ENCODE data around the gene TBX4.

DNA sequence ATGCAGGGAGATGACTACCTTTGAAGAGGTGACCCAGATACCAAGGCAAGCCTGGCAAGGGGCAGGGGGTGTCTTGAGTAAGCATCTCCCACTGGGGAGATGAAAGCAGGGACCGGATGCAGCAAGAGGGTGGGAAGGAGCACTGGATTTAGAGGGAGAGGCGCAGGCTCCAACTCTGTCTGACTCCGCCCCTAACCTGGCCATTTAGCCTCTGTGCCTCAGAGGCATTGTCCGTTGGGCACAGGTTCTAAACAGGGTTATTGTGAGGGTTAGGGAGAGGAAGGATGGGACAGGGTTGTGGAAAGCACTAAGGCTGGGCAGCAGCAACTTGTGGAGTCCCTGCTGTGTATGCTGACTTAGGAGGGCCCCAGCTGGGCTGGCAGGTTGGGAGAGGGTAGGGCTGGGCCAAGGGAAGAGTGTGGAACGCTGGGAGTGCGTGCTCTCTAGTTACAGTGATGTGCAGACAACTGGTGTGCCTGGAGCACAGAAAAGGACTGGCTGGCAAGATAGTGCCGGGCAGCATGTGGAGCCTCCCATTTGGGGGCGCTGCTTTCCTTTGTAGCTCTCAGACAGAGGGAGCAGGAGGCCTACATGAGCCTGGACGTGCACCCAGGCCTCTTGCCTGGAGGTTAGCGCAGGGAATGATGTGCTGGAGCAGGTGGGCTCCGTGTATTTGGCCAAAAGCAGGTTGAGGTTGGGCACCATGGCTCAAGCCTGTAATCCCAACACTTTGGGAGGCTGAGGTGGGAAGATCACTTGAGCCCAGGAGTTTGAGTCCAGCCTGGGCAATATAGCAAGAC lies 26.3 kb upstream of the TBX4 start:
- TF ChIP-seq POLR2A (IDR thresholded peaks at IDR 0.05; ENCODE audit: low read depth, low read length) (no peak), POLR2AphosphoS5 (IDR thresholded peaks at IDR 0.05; ENCODE audit: low read depth, low read length) (no peak)
